ENCODE data around the gene PAN2.
A peak's percentile ranks its signal among the peaks of the same experiment; 100 is the strongest.
"Not testable (repeated sequence)": the region's sequence is repeated elsewhere in the genome, so short reads cannot be mapped to it uniquely, and the experiment has no call there.

The PAN2 gene

DNA sequence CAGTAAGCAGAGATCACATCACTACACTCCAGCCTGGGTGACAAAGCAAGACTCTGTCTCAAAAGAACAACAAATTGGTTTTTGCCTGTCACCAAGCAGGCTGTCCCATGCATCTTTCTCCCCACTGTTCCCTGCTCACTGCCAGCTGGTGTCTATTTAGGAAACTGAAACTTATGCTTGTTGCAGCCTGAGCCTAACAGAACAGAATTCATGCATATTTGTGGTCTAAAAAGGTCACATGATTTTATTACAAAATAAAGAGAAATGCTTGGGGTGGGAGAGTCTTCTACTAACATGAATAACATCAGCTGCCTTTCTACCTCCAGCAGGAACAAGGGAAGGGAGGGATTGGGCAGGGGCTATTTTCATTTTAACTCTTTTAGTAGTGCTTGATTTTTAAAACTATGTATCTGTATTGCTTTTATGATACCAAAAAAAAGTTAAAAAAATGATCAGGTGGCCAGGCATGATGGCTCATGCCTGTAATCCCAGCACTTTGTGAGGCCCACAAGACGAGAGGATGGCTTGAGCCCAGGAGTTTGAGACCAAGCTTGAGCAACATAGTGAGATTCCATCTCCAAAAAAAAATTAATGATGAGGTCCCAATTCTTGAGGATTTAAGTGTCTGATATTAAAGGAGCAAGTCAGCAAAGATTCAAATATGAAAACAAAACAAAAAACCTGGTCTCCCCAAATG is 25.2 kb upstream of the PAN2 start:
- H3K27ac Mint-ChIP-seq, result peak overlapping the region; percentile 97
- H3K27me3 Mint-ChIP-seq, result no peaks in the 10 kb centered on the region
- DNase-seq, result no peak
- peaks cover 33% of the 10 kb centered on the region for H3K4me1 Mint-ChIP-seq (ENCODE audit: low read depth)
- peak overlapping the region; percentile 86 for H3K4me3 Mint-ChIP-seq
- H3K36me3 Mint-ChIP-seq (ENCODE audit: low read depth), result peaks cover 39% of the 10 kb centered on the region
- no peaks in the 10 kb centered on the region for H3K9me3 Mint-ChIP-seq

DNA sequence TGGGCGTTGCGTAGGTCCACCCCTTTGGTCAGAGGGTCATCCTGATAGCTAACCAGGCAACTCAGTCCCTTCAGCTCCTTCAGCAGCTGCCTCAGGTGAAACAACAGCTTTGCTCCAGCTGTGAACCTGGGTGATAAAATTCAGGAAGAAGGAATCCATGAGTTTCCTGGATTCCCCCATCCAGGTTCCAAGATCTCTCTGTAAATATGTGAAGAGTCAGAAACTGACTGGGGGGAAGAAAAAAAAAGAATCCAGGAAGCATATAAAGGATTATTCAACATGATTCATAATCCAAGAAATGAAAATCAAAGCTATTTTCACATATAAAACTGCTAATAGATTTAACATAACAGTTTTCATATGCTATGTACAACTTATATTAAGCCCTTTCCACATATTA is 17.5 kb upstream of the PAN2 start:
- Mint-ChIP-seq H3K4me3 (no peak overlapping the region), H3K36me3 (ENCODE audit: low read depth) (peaks cover 88% of the 10 kb centered on the region), H3K27me3 (no peaks in the 10 kb centered on the region), H3K27ac (peak overlapping the region; percentile 29), H3K4me1 (ENCODE audit: low read depth) (peaks cover 6% of the 10 kb centered on the region), H3K9me3 (no peaks in the 10 kb centered on the region)
- DNase-seq, result no peak

DNA sequence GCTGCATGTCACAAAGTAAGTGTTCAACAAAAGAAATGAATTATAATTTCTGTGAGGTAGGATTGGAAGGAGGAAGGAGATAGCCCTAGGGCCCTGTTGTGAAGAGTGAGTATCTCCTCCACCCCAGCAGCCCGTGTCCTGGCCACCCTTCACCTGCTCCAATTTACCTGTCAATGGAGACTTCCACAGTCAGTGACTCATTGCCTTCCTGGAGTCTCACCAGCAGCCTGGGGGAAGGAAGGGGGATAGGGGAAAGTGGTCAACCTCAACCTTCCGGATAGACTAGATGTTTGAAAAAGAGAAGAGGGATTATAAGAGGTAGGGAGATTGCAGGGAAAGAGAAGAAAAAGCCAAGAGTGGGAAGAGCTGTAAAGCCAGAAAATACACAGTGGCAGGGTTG is 16.9 kb upstream of the PAN2 start:
- DNase-seq, result no peak
- no peaks in the 10 kb centered on the region for H3K9me3 Mint-ChIP-seq
- no peaks in the 10 kb centered on the region for H3K27me3 Mint-ChIP-seq
- no peak overlapping the region for H3K4me3 Mint-ChIP-seq
- H3K4me1 Mint-ChIP-seq (ENCODE audit: low read depth), result peaks cover 3% of the 10 kb centered on the region
- no peak overlapping the region for H3K27ac Mint-ChIP-seq
- peaks cover 88% of the 10 kb centered on the region for H3K36me3 Mint-ChIP-seq (ENCODE audit: low read depth)

DNA sequence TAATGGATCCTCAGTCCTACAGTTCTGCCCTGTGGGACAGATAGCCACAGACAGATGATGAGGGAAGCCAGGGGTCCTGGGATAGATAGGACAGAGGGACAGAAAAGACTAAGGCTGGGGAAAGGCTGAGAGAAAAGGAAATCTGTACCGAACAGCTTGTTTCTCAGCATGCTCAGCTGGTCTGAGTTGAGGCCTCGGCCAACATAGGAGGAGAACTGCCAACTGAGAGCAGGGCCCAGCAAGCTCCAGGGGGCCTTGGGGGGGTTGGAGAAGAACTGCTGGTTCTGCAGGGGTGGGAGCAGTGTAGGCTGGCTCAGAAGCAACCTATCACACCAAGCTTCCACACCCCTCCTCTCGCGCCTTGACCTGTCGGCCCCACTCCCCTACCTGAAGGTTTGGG is 15.0 kb upstream of the PAN2 start:
- no peaks in the 10 kb centered on the region for H3K9me3 Mint-ChIP-seq
- peak overlapping the region; percentile 55 for H3K27ac Mint-ChIP-seq
- no peak for DNase-seq
- peaks cover 82% of the 10 kb centered on the region for H3K36me3 Mint-ChIP-seq (ENCODE audit: low read depth)
- no peak overlapping the region for H3K4me3 Mint-ChIP-seq
- H3K4me1 Mint-ChIP-seq (ENCODE audit: low read depth), result peaks cover 3% of the 10 kb centered on the region
- no peaks in the 10 kb centered on the region for H3K27me3 Mint-ChIP-seq

DNA sequence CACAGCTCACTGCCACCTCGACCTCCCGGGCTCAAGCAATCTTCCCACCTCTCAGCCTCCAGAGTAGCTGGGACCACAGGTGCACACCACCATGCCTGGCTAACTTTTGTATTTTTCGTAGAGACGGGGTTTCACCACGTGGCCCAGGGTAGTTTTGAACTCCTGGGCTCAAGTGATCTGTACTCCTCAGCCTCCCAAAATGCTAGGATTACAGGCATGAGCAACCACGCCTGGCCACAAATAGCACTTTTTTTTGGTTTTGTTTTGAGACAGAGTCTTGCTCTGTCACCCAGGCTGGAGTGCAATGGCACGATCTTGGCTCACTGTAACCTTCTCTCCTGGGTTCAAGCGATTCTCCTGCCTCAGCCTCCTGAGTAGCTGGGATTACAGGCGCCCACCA is 13.5 kb upstream of the PAN2 start:
- Mint-ChIP-seq H3K27ac (peak overlapping the region; percentile 67), H3K36me3 (ENCODE audit: low read depth) (peaks cover 82% of the 10 kb centered on the region)
- H3K4me3 Mint-ChIP-seq; DNase-seq; H3K4me1 Mint-ChIP-seq (ENCODE audit: low read depth); H3K9me3 Mint-ChIP-seq; H3K27me3 Mint-ChIP-seq: not testable (repeated sequence)

DNA sequence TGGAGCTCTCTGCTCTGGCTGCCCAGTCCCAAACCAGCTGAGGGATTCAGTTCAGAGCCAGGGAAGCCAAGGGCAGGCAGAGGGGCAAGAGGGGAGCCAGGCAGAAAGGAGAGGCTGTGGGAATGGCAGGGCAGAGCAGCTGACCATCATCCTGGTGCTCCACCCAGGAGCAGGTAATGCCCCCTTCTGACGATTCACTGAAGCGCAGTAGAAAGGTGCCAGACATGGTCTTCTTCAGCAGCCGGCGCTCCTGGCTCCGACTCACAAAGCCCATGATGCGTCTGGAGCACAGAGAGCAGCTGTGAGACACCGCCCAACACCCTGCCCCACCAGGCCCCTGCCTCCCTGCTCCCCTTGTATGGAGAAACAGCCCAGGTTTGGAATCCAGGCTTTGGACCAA is 12.9 kb upstream of the PAN2 start:
- Mint-ChIP-seq H3K4me3 (no peak overlapping the region), H3K9me3 (no peaks in the 10 kb centered on the region), H3K36me3 (ENCODE audit: low read depth) (peaks cover 85% of the 10 kb centered on the region), H3K4me1 (ENCODE audit: low read depth) (peaks cover 5% of the 10 kb centered on the region), H3K27me3 (no peaks in the 10 kb centered on the region), H3K27ac (peak overlapping the region; percentile 67)
- no peak for DNase-seq

DNA sequence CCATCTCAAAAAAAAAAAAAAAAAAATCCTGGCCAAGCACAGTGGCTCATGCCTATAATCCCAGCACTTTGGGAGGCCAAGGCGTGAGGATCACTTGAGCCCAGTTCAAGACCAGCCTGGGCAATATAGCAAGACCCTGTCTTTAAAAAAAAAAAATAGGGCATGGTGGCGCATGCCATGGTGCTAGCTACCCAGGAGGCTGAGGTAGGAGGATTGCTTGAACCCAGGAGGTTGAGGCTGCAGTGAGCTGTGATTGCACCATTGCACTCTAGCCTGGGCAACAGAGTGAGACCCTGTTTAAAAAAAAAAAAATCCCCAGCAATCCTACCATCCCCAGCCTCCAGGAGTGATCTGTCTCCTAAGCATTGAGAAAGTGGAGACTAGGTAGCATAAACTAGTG is 8.5 kb upstream of the PAN2 start:
- peak overlapping the region; percentile 0 for H3K27ac Mint-ChIP-seq
- DNase-seq, H3K27me3 Mint-ChIP-seq, H3K9me3 Mint-ChIP-seq, H3K4me3 Mint-ChIP-seq: not testable (repeated sequence)
- peaks cover 70% of the 10 kb centered on the region for H3K36me3 Mint-ChIP-seq (ENCODE audit: low read depth)
- peaks cover 44% of the 10 kb centered on the region for H3K4me1 Mint-ChIP-seq (ENCODE audit: low read depth)

DNA sequence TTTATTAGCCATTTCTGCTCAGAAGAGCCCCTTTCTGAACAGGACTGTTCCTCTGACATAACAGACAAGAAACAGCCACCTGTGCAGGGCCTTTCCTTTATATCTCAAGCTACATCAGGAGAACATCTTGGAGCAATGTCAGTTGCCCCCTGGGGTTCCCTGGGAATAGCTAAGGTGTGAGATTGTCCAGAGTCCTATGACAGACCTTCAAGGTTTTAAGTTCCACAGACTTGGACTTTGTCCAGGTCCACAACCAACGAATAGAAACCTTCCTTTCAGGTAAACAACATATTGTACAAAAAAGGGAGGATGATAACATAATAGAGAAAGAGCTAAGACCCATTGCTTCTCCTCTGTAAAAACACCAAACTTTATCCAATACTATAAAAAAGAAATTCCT is 7.8 kb upstream of the PAN2 start:
- Mint-ChIP-seq H3K4me3 (no peak overlapping the region), H3K27ac (peak overlapping the region; percentile 47), H3K9me3 (no peaks in the 10 kb centered on the region), H3K36me3 (ENCODE audit: low read depth) (peaks cover 63% of the 10 kb centered on the region), H3K4me1 (ENCODE audit: low read depth) (peaks cover 49% of the 10 kb centered on the region), H3K27me3 (no peaks in the 10 kb centered on the region)
- no peak for DNase-seq

DNA sequence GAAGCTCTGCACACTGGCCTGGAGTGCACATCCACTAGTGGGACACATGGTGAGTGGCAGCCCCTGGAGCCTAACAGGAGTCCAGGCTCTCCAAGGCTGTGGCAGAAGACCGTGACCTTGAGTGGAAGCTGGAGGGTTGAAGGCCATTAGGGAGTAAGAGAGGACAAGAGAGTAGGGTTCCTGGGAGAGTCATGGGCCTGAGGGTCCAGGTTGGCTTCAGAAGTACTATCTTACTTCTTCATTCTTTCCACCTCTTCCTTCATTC is 5.3 kb upstream of the PAN2 start:
- no peak for DNase-seq
- H3K4me1 Mint-ChIP-seq (ENCODE audit: low read depth), result peaks cover 59% of the 10 kb centered on the region
- H3K27me3 Mint-ChIP-seq, result no peaks in the 10 kb centered on the region
- peak overlapping the region; percentile 82 for H3K4me3 Mint-ChIP-seq
- peak overlapping the region; percentile 99 for H3K27ac Mint-ChIP-seq
- H3K36me3 Mint-ChIP-seq (ENCODE audit: low read depth), result peaks cover 51% of the 10 kb centered on the region
- no peaks in the 10 kb centered on the region for H3K9me3 Mint-ChIP-seq

DNA sequence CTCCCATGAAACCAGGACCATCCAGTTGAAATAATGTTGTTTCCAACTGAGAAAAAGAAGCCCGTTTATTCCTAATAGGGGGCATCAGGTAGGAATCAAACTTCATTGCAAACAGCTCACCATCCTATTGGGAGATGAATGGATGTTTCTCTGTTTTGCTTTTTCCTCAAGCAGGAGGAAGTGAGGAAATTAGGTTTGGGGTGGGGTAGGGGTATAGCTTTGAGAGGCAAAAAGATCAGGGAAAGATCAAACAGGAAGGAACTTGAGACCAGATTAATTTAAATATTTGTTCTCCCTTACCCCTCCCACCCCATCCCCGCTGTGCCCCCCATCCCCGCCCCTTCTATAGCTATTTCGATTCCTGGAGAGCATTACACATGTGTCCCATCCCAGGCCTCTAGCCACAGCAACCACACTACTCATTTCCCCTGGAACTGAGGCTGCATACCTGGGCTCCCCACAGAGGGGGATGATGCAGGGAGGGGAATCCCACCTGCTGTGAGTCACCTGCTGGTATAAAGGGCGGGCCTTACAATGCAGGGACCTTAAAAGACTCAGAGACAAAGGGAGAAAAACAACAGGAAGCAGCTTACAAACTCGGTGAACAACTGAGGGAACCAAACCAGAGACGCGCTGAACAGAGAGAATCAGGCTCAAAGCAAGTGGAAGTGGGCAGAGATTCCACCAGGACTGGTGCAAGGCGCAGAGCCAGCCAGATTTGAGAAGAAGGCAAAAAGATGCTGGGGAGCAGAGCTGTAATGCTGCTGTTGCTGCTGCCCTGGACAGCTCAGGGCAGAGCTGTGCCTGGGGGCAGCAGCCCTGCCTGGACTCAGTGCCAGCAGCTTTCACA is 4.7 kb upstream of the PAN2 start, which contains the start of gene IL23A:
Gene IL23A (plus strand): TSS at position 577 of the 850 bp plus-strand sequence. CDS start 161 bp downstream, at position 738.
- Mint-ChIP-seq H3K27ac (peak within 1 kb of the TSS; percentile 99), H3K4me1 (ENCODE audit: low read depth) (peaks cover 61% of the 10 kb centered on the region), H3K36me3 (ENCODE audit: low read depth) (peaks cover 51% of the 10 kb centered on the region), H3K27me3 (no peaks in the 10 kb centered on the region), H3K4me3 (peak within 1 kb of the TSS; percentile 82), H3K9me3 (no peaks in the 10 kb centered on the region)
- peak; percentile 84 for DNase-seq

DNA sequence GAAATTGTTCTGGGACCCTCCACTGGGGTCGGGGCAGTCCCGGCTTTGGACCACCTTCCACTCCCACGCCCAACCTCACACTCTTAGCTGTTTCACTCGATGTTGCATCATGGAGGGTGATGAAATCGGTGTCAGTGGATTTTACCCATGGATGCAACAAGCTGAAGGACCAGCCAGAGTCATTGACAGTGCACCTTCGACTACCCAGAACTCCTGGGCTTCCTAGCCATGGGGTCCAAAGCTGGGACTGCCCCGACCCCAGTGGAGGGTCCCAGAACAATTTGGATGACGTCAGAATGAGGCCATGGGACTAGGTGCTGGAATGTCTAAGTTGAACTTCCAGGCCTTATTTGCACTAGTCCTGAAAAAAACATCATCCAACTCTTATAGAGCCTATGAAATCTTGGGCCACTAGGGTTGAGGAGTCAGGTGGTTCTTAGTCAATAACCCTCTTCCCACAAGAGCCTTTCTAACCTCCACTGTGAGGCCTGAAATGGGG is 4.0 kb upstream of the PAN2 start:
- Mint-ChIP-seq H3K4me1 (ENCODE audit: low read depth) (peaks cover 69% of the 10 kb centered on the region), H3K4me3 (peak overlapping the region; percentile 82), H3K36me3 (ENCODE audit: low read depth) (peaks cover 47% of the 10 kb centered on the region), H3K9me3 (no peaks in the 10 kb centered on the region), H3K27ac (peak overlapping the region; percentile 99), H3K27me3 (no peaks in the 10 kb centered on the region)
- DNase-seq, result no peak

DNA sequence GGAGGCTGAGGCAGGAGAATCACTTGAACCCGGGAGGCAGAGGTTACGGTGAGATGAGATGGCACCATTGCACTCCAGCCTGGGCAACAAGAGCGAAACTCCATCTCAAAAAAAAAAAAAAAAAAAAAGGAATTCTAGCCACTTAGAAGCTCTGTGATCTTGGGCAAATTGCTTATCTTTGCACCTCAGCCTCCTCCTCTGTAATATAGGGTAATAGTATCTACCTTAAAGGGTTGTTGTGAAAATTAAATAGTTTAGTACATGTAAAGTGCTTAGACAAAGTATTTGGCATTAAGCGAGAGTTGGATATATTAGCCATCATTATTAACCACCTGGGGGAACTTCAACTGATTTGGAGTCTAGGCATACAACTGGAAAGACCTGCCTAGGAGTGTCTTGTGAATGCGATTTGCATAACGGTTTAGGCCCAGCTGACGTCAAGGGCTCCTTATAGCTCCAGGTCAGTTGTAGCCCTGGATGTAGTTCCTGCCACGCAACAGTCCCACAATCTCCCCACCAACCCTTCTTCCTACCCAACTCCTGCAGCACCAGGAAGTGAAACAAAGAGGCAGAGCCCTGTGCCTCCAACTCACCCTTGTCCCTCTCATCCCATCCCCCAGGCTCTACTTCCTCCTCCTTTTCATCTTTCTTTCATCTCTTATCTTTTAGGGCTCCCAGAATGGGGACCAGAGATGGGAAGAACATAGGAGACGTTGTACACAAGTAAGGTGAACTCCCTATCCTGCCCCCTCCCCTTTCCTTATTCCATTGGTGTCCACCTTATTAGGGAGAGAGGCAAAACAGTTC is 2.8 kb upstream of the PAN2 start:
- H3K4me3 Mint-ChIP-seq, result no peak overlapping the region
- H3K4me1 Mint-ChIP-seq (ENCODE audit: low read depth), result peaks cover 73% of the 10 kb centered on the region
- no peak for DNase-seq
- H3K27me3 Mint-ChIP-seq, result no peaks in the 10 kb centered on the region
- H3K36me3 Mint-ChIP-seq (ENCODE audit: low read depth), result peaks cover 42% of the 10 kb centered on the region
- no peaks in the 10 kb centered on the region for H3K9me3 Mint-ChIP-seq
- peak overlapping the region; percentile 35 for H3K27ac Mint-ChIP-seq

DNA sequence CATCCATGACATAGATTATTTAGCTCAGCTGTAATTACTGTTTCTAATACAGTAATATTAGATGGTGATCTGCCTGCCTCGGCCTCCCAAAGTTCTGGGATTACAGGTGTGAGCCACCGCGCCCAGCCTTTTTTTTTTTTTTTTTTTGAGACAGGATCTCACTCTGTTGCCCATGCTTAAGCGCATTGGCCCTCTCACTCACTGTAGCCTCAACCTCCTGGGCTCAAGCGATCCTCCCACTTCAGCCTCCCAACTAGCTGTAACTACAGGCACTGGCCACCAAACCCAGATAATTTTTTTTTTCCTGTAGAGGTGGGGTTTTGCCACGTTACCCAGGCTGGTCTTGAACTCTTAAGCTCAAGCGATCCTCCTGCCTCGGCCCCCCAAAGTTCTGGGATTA is 1.7 kb upstream of the PAN2 start:
- DNase-seq, result not testable (repeated sequence)

DNA sequence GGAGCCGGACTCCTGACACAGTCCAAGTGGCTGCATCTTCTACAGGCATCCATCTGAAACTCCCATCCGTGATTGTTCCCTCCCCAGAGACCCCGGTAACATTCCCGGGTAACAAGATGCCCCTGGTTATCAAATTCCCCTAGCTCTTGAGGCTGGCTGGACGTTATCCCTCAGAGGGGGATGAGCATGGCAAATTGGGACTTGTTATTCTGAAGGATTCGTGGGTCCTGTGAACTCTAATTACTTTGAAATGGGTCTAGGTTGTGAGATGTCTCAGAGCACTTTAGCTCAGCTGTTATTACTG is 642 bp upstream of the PAN2 start:
- H3K4me1 Mint-ChIP-seq (ENCODE audit: low read depth), result peaks cover 57% of the 10 kb centered on the region
- no peak for DNase-seq
- no peaks in the 10 kb centered on the region for H3K27me3 Mint-ChIP-seq
- H3K9me3 Mint-ChIP-seq, result no peaks in the 10 kb centered on the region
- H3K27ac Mint-ChIP-seq, result peak overlapping the region; percentile 100
- H3K4me3 Mint-ChIP-seq, result peak overlapping the region; percentile 96
- peaks cover 24% of the 10 kb centered on the region for H3K36me3 Mint-ChIP-seq (ENCODE audit: low read depth)

More for the DNA sequence above, 1.7 kb upstream of the PAN2 start:
- not testable (repeated sequence) for H3K9me3 Mint-ChIP-seq, H3K4me3 Mint-ChIP-seq, H3K27me3 Mint-ChIP-seq, H3K27ac Mint-ChIP-seq
- peaks cover 34% of the 10 kb centered on the region for H3K36me3 Mint-ChIP-seq (ENCODE audit: low read depth)
- H3K4me1 Mint-ChIP-seq (ENCODE audit: low read depth), result peaks cover 68% of the 10 kb centered on the region
